Body of pancreas (tissue), 4 donors: ENCODE measurements around the gene PHTF2. TPM values are rescaled to one million over a fixed set of nuclear protein-coding genes. Genes with fewer than 3 reads are reported as not detected.
"Not testable (repeated sequence)": the region's sequence is repeated elsewhere in the genome, so short reads cannot be mapped to it uniquely, and the experiment has no call there.

ENCODE experiments used
- ATAC-seq: fragments of 150-250 bp; one replicate; pipeline ENCODE4 v1.9.1; 2016
- DNase-seq, 4 donors: peaks; one replicate each; pipeline ENCODE4 v3.0.0-alpha.2; 2019
- H3K27ac ChIP-seq, 4 donors: fragments of 200-600 bp; sonication (generic); 1 replicate in 3 of 4; 2 replicates in 1 of 4; pipeline versions ENCODE4 v1.5.1 to v1.6.1; 2016 to 2019; ENCODE audit warnings: mild to moderate bottlenecking in 1 of 4, mixed read lengths in 1 of 4, moderate library complexity in 1 of 4
- H3K27me3 ChIP-seq, 2 donors: fragments of 200-600 bp; sonication (generic); one replicate each; pipeline ENCODE4 v1.6.0; 2016; ENCODE audit warnings: mild to moderate bottlenecking in 1 of 2
- H3K36me3 ChIP-seq, 2 donors: fragments of 200-600 bp; sonication (generic); replicated peaks in 1 of 2; 2 replicates each; pipeline ENCODE4 v1.5.1; 2016; ENCODE audit warnings: low read depth in 2 of 2; ENCODE audit not compliant: insufficient read depth in 1 of 2
- H3K4me1 ChIP-seq: fragments of 200-600 bp; sonication (generic); one replicate; pipeline ENCODE4 v1.6.0; 2016
- H3K4me3 ChIP-seq, 2 donors: fragments of 200-600 bp; sonication (generic); 1 replicate in 1 of 2; 2 replicates in 1 of 2; pipeline ENCODE4 v1.5.1; 2016 to 2019
- H3K9me3 ChIP-seq, 3 donors: fragments of 200-600 bp; sonication (generic); 1 replicate in 2 of 3; 2 replicates in 1 of 3; pipeline ENCODE4 v1.5.1; 2016
- CTCF ChIP-seq, 7 experiments: fragments of 450-650 bp in 4 of 7; fragments of 200-600 bp in 3 of 7; sonication (generic) in 3 of 7; IDR thresholded peaks; one replicate each; pipeline ENCODE4 v1.5.1; 2016 to 2019; ENCODE audit warnings: antibody characterized with exemption in 7 of 7
- POLR2A ChIP-seq, 3 donors: fragments of 450-650 bp; IDR thresholded peaks; one replicate each; pipeline ENCODE4 v1.6.1; 2016; ENCODE audit warnings: antibody characterized with exemption in 3 of 3, mild to moderate bottlenecking in 2 of 3
- WGBS, 2 donors: methylation state at CpG; one replicate each; pipeline ENCODE4 v1.1.5; 2017; 5-methylcytosine and 5-hydroxymethylcytosine counted together
- intact Hi-C: fragments of 100-400 bp; cut with DNase I; formaldehyde crosslinking; loops from one replicate; pipeline ENCODE4 v1.15.1; 2023
- small RNA-seq: library from RNA; depleted of rRNA; stranded (forward); fragments of <200 nt; gene quantifications from one replicate; pipeline ENCODE3, GENCODE V24; 2016
- total RNA-seq, 2 donors: library from RNA; depleted of rRNA; stranded (reverse); fragments of >200 nt; gene quantifications; one replicate each; pipeline ENCODE4 v1.1.0, GENCODE V29; 2016

Gene PHTF2
- total RNA-seq, 2 donors from 2014 or later, result 7.9 to 9.6 TPM

GRCh38 chr7:77995717-77996116 lies 197.1 kb downstream of the PHTF2 start:
- Histone ChIP-seq H3K4me1 (no peaks in the 10 kb centered on the region), H3K27me3 (no peaks in the 10 kb centered on the region), H3K4me3 (no peak overlapping the region), H3K27ac (no peak overlapping the region), H3K36me3 (no peaks in the 10 kb centered on the region), H3K9me3 (no peaks in the 10 kb centered on the region)
- DNase-seq (no peak), ATAC-seq (no peak)
- WGBS, 2 donors, result 55 to 58% methylated on average over 6 of the region's 6 CpGs
- TF ChIP-seq POLR2A (IDR thresholded peaks at IDR 0.05), result no peak
- no peak for TF ChIP-seq CTCF (IDR thresholded peaks at IDR 0.05)
- intact Hi-C loops, result no loop called here

- H3K9me3 ChIP-seq, DNase-seq, H3K27me3 ChIP-seq, H3K36me3 ChIP-seq, H3K4me3 ChIP-seq, ATAC-seq, H3K27ac ChIP-seq, H3K4me1 ChIP-seq, intact Hi-C loops: not testable (repeated sequence)
- 48 to 62% methylated on average over 3 of the region's 3 CpGs for WGBS, 2 donors
Measured at GRCh38 chr7:77999168-77999567, 200.6 kb downstream of the PHTF2 start.

- TF ChIP-seq POLR2A (IDR thresholded peaks at IDR 0.05) (no peak), CTCF (IDR thresholded peaks at IDR 0.05) (no peak)
- Histone ChIP-seq H3K4me3 (no peak overlapping the region), H3K27me3 (no peaks in the 10 kb centered on the region), H3K9me3 (no peaks in the 10 kb centered on the region), H3K27ac (no peak overlapping the region), H3K4me1 (no peaks in the 10 kb centered on the region), H3K36me3 (no peaks in the 10 kb centered on the region)
- no peak for DNase-seq
- WGBS, 2 donors, result 71 to 77% methylated on average over 3 of the region's 3 CpGs
- ATAC-seq, result no peak
- intact Hi-C loops, result no loop called here
Measured at GRCh38 chr7:78002021-78002420, 203.4 kb downstream of the PHTF2 start.

GRCh38 chr7:78002715-78003114 lies 204.1 kb downstream of the PHTF2 start:
- Histone ChIP-seq H3K9me3 (no peaks in the 10 kb centered on the region), H3K4me3 (no peak overlapping the region), H3K27ac (no peak overlapping the region), H3K27me3 (no peaks in the 10 kb centered on the region), H3K36me3 (no peaks in the 10 kb centered on the region), H3K4me1 (no peaks in the 10 kb centered on the region)
- 90 to 91% methylated on average over 4 of the region's 4 CpGs for WGBS, 2 donors
- intact Hi-C loops, result no loop called here
- ATAC-seq (no peak), DNase-seq (no peak)
- TF ChIP-seq CTCF (IDR thresholded peaks at IDR 0.05) (no peak), POLR2A (IDR thresholded peaks at IDR 0.05) (no peak)

- ATAC-seq (no peak), DNase-seq (no peak)
- H3K36me3 ChIP-seq, result no peaks in the 10 kb centered on the region
- H3K4me1 ChIP-seq, result no peaks in the 10 kb centered on the region
- WGBS, 2 donors, result 90 to 95% methylated on average over 9 to 10 of the region's 10 CpGs
- no peaks in the 10 kb centered on the region for H3K27me3 ChIP-seq
- intact Hi-C loops, result no loop called here
- TF ChIP-seq CTCF (IDR thresholded peaks at IDR 0.05) (no peak), POLR2A (IDR thresholded peaks at IDR 0.05) (no peak)
- no peak overlapping the region for H3K27ac ChIP-seq
- no peaks in the 10 kb centered on the region for H3K9me3 ChIP-seq
- H3K4me3 ChIP-seq, result no peak overlapping the region
Measured at GRCh38 chr7:78006063-78006755, 207.6 kb downstream of the PHTF2 start.

Small RNAs within 50 kb of the gene (small RNA-seq; reads per million reads assigned to genes)
- gene RF00019, result not detected

Other genes starting within 250 kb of the PHTF2 start
- gene RSBN1L, start 102.3 kb upstream of the PHTF2 start, total RNA-seq, result 10 to 100 TPM; 15.8 to 16.2 TPM
- 1 to 10 TPM in 1 of 2 donors, not detected in 1; 9.6 TPM for gene TMEM60, start 339 bp upstream of the PHTF2 start, total RNA-seq